ENCODE data around the gene NYAP2.
A peak's percentile ranks its signal among the peaks of the same experiment; 100 is the strongest.

NYAP2 gene

GRCh38 chr2:225399504-225399903 is at the start of gene NYAP2:
Gene NYAP2 (plus strand): TSS chr2:225399710. CDS start chr2:225408881, 9,171 bp downstream.
- no peak for DNase-seq

- peak; percentile 45 for DNase-seq
Measured at GRCh38 chr2:225353579-225354085, 45.9 kb upstream of the NYAP2 start.

- DNase-seq: peak; percentile 92
Measured at GRCh38 chr2:225354281-225354774, 45.2 kb upstream of the NYAP2 start.

GRCh38 chr2:225355788-225356187 is 43.7 kb upstream of the NYAP2 start:
- DNase-seq: no peak

GRCh38 chr2:225366731-225367130 is 32.8 kb upstream of the NYAP2 start:
- DNase-seq: peak; percentile 14

- no peak for DNase-seq
Measured at GRCh38 chr2:225367482-225367881, 32.0 kb upstream of the NYAP2 start.

- DNase-seq: no peak
Measured at GRCh38 chr2:225378984-225379383, 20.5 kb upstream of the NYAP2 start.

GRCh38 chr2:225379856-225380255 is 19.7 kb upstream of the NYAP2 start:
- no peak for DNase-seq

GRCh38 chr2:225381609-225382008 is 17.9 kb upstream of the NYAP2 start:
- no peak for DNase-seq

GRCh38 chr2:225398372-225398771 is 1.1 kb upstream of the NYAP2 start:
- DNase-seq: no peak

GRCh38 chr2:225400060-225400511 is 576 bp downstream of the NYAP2 start:
- peak; percentile 55 for DNase-seq

GRCh38 chr2:225400546-225401400 is 1.3 kb downstream of the NYAP2 start:
- no peak for DNase-seq

GRCh38 chr2:225402210-225402776 is 2.8 kb downstream of the NYAP2 start:
- DNase-seq: no peak

GRCh38 chr2:225411452-225411851 is 11.9 kb downstream of the NYAP2 start:
- DNase-seq: peak; percentile 1

GRCh38 chr2:225413786-225414185 is 14.3 kb downstream of the NYAP2 start:
- no peak for DNase-seq

- no peak for DNase-seq
Measured at GRCh38 chr2:225414902-225415301, 15.4 kb downstream of the NYAP2 start.

GRCh38 chr2:225415341-225415740 is 15.8 kb downstream of the NYAP2 start:
- DNase-seq: no peak

- DNase-seq: no peak
Measured at GRCh38 chr2:225415792-225416191, 16.3 kb downstream of the NYAP2 start.

- DNase-seq: no peak
Measured at GRCh38 chr2:225416616-225417367, 17.3 kb downstream of the NYAP2 start.

- DNase-seq: no peak
Measured at GRCh38 chr2:225419033-225419432, 19.5 kb downstream of the NYAP2 start.

GRCh38 chr2:225422145-225422544 is 22.6 kb downstream of the NYAP2 start:
- DNase-seq: no peak

- no peak for DNase-seq
Measured at GRCh38 chr2:225425284-225425683, 25.8 kb downstream of the NYAP2 start.

- no peak for DNase-seq
Measured at GRCh38 chr2:225428360-225428759, 28.9 kb downstream of the NYAP2 start.

All from EL (cell line).